HFF-Myc (cell line): ENCODE measurements around the gene NFKBIZ.

Source experiments
- DNase-seq: peaks from one replicate; pipeline ENCODE4 v3.0.0-alpha.2; 2011; ENCODE audit warnings: low read depth; ENCODE audit errors: extremely low read depth
- H3K4me3 ChIP-seq: replicated peaks from 2 replicates; pipeline ENCODE4 v1.5.1; 2011; ENCODE audit warnings: low read depth, mild to moderate bottlenecking, control low read depth, low read length
- TF ChIP-seq, protein P1 (sequence below): IDR thresholded peaks from 2 replicates; pipeline ENCODE4 v1.5.1; 2012; ENCODE audit warnings: mild to moderate bottlenecking, low read depth, low read length, control low read depth; ENCODE audit errors: missing control alignments

The NFKBIZ gene

DNA sequence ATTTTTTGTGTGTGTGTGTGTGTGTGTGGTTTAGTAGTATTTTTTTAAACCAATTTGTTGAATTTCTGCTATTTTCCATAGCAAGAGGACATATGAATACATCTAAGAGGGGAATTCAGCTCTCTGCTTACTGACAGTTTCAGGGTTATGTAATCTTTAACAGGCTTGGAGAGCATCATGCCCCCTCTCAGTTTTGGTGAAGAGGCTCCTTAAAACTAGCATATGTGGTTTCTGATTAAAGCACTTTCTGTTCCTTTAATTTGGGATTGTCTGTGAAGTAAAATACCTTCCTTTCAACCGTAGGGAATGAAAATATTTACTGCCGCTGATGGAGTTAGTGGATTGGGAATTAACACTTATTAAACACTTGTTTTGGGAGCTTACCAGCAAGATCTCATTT, 19.4 kb upstream of the NFKBIZ start:
- DNase-seq: no peak
- no peak overlapping the region for H3K4me3 ChIP-seq
- TF ChIP-seq, protein P1, sequence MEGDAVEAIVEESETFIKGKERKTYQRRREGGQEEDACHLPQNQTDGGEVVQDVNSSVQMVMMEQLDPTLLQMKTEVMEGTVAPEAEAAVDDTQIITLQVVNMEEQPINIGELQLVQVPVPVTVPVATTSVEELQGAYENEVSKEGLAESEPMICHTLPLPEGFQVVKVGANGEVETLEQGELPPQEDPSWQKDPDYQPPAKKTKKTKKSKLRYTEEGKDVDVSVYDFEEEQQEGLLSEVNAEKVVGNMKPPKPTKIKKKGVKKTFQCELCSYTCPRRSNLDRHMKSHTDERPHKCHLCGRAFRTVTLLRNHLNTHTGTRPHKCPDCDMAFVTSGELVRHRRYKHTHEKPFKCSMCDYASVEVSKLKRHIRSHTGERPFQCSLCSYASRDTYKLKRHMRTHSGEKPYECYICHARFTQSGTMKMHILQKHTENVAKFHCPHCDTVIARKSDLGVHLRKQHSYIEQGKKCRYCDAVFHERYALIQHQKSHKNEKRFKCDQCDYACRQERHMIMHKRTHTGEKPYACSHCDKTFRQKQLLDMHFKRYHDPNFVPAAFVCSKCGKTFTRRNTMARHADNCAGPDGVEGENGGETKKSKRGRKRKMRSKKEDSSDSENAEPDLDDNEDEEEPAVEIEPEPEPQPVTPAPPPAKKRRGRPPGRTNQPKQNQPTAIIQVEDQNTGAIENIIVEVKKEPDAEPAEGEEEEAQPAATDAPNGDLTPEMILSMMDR: no peak

- no peak for DNase-seq
- no peak overlapping the region for H3K4me3 ChIP-seq
- TF ChIP-seq, protein P1: no peak
Measured at GRCh38 chr3:101833446-101833974, 15.8 kb upstream of the NFKBIZ start.

DNA sequence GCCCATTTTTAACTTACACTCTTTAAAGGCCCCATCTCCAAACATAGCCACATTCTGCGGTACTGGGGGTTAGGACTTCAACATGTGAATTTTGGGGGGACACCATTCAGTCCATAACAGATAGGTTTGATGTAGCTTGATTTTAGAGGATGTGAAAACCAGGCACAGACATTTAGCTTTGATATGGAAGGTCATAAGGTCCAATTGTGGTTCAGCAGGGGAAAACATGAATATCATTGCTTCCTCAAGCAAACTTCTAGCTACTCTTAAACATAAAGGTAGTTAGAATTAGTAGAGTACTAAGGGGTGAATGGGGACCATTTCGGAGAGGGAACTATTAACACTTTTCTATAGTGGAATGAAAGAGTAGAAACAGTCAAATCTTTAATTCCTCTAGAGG, 13.6 kb upstream of the NFKBIZ start:
- DNase-seq: no peak
- no peak overlapping the region for H3K4me3 ChIP-seq
- TF ChIP-seq, protein P1: no peak

GRCh38 chr3:101836160-101836559, 13.2 kb upstream of the NFKBIZ start:
- TF ChIP-seq, protein P1: no peak
- DNase-seq: no peak
- H3K4me3 ChIP-seq: no peak overlapping the region

- TF ChIP-seq, protein P1: no peak
- DNase-seq: peak; percentile 38
- H3K4me3 ChIP-seq: no peak overlapping the region
Measured at GRCh38 chr3:101836652-101837598, 12.4 kb upstream of the NFKBIZ start.

GRCh38 chr3:101838691-101839090, 10.6 kb upstream of the NFKBIZ start:
- DNase-seq: no peak
- H3K4me3 ChIP-seq: no peak overlapping the region
- TF ChIP-seq, protein P1: no peak

- no peak for DNase-seq
- TF ChIP-seq, protein P1: no peak
- no peak overlapping the region for H3K4me3 ChIP-seq
Measured at GRCh38 chr3:101840066-101840465, 9.2 kb upstream of the NFKBIZ start.
